Measurements from ENCODE around the gene FADS2.
A peak's percentile ranks its signal among the peaks of the same experiment; 100 is the strongest.

The FADS2 gene

DNA sequence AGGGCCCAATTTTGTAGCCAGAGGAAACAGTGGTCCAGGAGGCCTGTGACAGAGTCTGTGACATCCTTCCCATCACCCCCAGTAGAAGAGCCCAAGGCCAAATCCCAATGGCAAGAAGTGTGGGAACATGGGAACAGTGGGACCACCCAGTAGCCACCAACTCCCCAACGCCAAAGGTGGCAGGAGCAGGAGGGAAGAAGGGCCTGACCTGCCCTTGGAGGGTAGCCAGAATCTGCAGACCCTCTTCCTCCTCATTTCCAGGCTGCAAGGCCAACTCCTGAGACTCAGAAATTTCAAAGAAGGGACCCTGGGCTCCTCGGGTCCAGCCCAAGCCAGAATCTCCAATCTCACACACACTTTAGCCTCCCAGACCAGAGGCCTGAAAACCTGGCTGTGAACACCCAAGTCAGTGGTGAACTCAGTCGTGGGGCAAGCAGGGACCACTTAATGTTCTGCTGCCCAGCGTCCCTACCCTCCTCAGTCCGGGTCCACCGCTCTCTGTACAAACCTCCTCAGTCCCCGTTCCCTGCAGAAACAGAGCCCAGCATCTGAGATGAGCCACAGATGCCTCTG lies 83.1 kb downstream of the FADS2 start:
- TF ChIP-seq, protein P1, sequence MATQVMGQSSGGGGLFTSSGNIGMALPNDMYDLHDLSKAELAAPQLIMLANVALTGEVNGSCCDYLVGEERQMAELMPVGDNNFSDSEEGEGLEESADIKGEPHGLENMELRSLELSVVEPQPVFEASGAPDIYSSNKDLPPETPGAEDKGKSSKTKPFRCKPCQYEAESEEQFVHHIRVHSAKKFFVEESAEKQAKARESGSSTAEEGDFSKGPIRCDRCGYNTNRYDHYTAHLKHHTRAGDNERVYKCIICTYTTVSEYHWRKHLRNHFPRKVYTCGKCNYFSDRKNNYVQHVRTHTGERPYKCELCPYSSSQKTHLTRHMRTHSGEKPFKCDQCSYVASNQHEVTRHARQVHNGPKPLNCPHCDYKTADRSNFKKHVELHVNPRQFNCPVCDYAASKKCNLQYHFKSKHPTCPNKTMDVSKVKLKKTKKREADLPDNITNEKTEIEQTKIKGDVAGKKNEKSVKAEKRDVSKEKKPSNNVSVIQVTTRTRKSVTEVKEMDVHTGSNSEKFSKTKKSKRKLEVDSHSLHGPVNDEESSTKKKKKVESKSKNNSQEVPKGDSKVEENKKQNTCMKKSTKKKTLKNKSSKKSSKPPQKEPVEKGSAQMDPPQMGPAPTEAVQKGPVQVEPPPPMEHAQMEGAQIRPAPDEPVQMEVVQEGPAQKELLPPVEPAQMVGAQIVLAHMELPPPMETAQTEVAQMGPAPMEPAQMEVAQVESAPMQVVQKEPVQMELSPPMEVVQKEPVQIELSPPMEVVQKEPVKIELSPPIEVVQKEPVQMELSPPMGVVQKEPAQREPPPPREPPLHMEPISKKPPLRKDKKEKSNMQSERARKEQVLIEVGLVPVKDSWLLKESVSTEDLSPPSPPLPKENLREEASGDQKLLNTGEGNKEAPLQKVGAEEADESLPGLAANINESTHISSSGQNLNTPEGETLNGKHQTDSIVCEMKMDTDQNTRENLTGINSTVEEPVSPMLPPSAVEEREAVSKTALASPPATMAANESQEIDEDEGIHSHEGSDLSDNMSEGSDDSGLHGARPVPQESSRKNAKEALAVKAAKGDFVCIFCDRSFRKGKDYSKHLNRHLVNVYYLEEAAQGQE (IDR thresholded peaks at IDR 0.05; ENCODE audit: insufficient replicate concordance, low read depth): no peak
- no peak for TF ChIP-seq SPI1 (IDR thresholded peaks at IDR 0.05; ENCODE audit: borderline replicate concordance, low read depth)
- TF ChIP-seq, protein P2, sequence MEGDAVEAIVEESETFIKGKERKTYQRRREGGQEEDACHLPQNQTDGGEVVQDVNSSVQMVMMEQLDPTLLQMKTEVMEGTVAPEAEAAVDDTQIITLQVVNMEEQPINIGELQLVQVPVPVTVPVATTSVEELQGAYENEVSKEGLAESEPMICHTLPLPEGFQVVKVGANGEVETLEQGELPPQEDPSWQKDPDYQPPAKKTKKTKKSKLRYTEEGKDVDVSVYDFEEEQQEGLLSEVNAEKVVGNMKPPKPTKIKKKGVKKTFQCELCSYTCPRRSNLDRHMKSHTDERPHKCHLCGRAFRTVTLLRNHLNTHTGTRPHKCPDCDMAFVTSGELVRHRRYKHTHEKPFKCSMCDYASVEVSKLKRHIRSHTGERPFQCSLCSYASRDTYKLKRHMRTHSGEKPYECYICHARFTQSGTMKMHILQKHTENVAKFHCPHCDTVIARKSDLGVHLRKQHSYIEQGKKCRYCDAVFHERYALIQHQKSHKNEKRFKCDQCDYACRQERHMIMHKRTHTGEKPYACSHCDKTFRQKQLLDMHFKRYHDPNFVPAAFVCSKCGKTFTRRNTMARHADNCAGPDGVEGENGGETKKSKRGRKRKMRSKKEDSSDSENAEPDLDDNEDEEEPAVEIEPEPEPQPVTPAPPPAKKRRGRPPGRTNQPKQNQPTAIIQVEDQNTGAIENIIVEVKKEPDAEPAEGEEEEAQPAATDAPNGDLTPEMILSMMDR (IDR thresholded peaks at IDR 0.05; ENCODE audit: insufficient read depth, low read length): no peak
- no peak for TF ChIP-seq GABPA (IDR thresholded peaks at IDR 0.05; ENCODE audit: low read depth)
- no peak for TF ChIP-seq POLR2AphosphoS5 (IDR thresholded peaks at IDR 0.05; ENCODE audit: low read depth)
- H3K27me3 ChIP-seq (ENCODE audit: insufficient read depth, poor library complexity, severe bottlenecking): peaks cover 4% of the 10 kb centered on the region
- no peak overlapping the region for H3K4me3 ChIP-seq (replicated peaks; ENCODE audit: insufficient read depth, low read length)
- no peak overlapping the region for H3K27ac ChIP-seq (replicated peaks)
- DNase-seq (ENCODE audit: low read depth in 1 of 2, low spot score in 1 of 2): no peak

DNA sequence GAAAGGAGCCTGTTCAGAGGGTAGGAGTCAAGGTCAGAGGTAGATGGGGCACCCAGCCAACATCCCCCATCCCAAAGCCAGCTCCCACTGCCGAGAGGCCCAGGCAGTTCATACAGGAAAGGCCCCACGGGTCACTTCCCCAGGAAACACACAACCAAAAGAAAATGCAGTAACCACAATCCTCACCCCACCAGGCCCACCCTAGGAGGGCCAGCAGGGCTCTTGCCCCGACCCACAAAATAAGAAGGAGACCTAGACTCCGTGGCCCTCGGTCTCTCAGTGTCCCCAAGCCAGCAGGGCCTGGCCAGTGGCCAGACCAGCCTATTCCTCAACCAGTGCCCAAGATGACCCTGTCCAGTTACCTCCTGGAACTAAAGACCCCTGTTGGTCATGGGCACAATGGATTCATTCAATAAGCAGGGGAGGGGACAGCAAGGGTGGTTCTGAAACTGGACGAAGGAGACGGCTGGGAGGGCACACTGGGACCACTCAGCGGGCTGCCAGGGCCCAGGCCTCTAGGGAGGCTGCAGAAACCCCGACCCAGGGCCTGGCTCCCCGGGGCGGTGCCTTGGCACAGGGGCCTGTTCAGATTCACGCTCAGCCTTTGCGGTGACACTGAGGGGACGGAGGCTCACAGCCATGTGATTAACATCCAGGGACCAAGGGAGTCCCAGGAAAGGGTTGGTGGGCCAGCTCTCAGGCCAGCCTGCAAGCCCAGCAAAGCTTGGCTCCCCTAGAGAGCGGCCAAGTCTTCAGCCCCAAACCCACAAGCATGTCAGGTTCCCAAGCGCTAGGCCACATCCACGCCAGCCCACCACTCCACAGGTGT lies 83.8 kb downstream of the FADS2 start:
- Histone ChIP-seq H3K4me3 (replicated peaks; ENCODE audit: insufficient read depth, low read length) (no peak overlapping the region), H3K27ac (replicated peaks) (no peak overlapping the region), H3K27me3 (ENCODE audit: insufficient read depth, poor library complexity, severe bottlenecking) (peaks cover 11% of the 10 kb centered on the region)
- peak in 1 of 2 experiments; percentile 18 for DNase-seq (ENCODE audit: low read depth in 1 of 2, low spot score in 1 of 2)
- TF ChIP-seq, protein P1 (IDR thresholded peaks at IDR 0.05; ENCODE audit: insufficient replicate concordance, low read depth): no peak
- TF ChIP-seq GABPA (IDR thresholded peaks at IDR 0.05; ENCODE audit: low read depth): no peak
- TF ChIP-seq SPI1 (IDR thresholded peaks at IDR 0.05; ENCODE audit: borderline replicate concordance, low read depth): no peak
- no peak for TF ChIP-seq POLR2AphosphoS5 (IDR thresholded peaks at IDR 0.05; ENCODE audit: low read depth)
- TF ChIP-seq, protein P2 (IDR thresholded peaks at IDR 0.05; ENCODE audit: insufficient read depth, low read length): no peak

DNA sequence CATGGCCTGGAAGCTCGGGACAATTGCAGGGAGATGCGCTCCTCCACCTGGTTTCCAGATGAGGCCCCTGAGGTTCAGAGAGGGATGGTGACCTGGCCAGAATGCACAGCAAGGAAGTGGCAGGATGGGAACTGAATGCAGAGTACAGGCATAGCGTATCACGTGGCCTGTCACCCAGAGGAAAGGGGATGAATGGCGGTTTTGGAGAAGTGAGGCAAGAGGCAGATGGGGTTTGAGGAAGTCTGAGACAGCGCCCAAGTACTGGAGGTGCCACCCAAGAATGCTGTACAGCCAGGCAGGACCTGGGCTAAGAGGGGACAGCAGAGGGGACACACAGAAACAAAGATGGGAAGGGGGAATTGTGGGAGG lies 84.4 kb downstream of the FADS2 start:
- H3K27ac ChIP-seq (replicated peaks): no peak overlapping the region
- TF ChIP-seq, protein P1 (IDR thresholded peaks at IDR 0.05; ENCODE audit: insufficient replicate concordance, low read depth): no peak
- TF ChIP-seq, protein P2 (IDR thresholded peaks at IDR 0.05; ENCODE audit: insufficient read depth, low read length): no peak
- TF ChIP-seq SPI1 (IDR thresholded peaks at IDR 0.05; ENCODE audit: borderline replicate concordance, low read depth) (peak; percentile 98), GABPA (IDR thresholded peaks at IDR 0.05; ENCODE audit: low read depth) (no peak), POLR2AphosphoS5 (IDR thresholded peaks at IDR 0.05; ENCODE audit: low read depth) (peak; percentile 48; the same call in 1 of the 2 replicates)
- peak; percentile 68 to 95 for DNase-seq (ENCODE audit: low read depth in 1 of 2, low spot score in 1 of 2)
- no peak overlapping the region for H3K4me3 ChIP-seq (replicated peaks; ENCODE audit: insufficient read depth, low read length)
- peaks cover 13% of the 10 kb centered on the region for H3K27me3 ChIP-seq (ENCODE audit: insufficient read depth, poor library complexity, severe bottlenecking)
